Hepatocyte (in vitro differentiated cells): Measurements from ENCODE around the gene FAF2.

Source experiments
- CTCF ChIP-seq: fragments of 200-600 bp; sonication (generic); IDR thresholded peaks from 2 replicates; pipeline ENCODE4 v1.5.1; 2016; ENCODE audit warnings: antibody characterized with exemption, mild to moderate bottlenecking; ENCODE audit not compliant: poor library complexity
- EZH2phosphoT487 ChIP-seq: fragments of 200-600 bp; sonication (generic); IDR thresholded peaks from one replicate; pipeline ENCODE4 v1.6.1; 2018; ENCODE audit warnings: antibody characterized with exemption, mild to moderate bottlenecking, low read depth, moderate library complexity; ENCODE audit not compliant: unreplicated experiment, severe bottlenecking

- TF ChIP-seq CTCF (no peak), EZH2phosphoT487 (no peak)
Measured at GRCh38 chr5:176536902-176537553, 88.8 kb downstream of the FAF2 start, which contains the start of gene RNF44.
